Mucosa of rectum (tissue), 2 donors: ENCODE data around the gene ZDHHC7.
"Not testable (repeated sequence)": the region's sequence is repeated elsewhere in the genome, so short reads cannot be mapped to it uniquely, and the experiment has no call there.

Source experiments
- H3K27ac ChIP-seq, 2 donors: one replicate each; pipeline ENCODE4 v1.7.0; 2013; ENCODE audit warnings: inconsistent platforms in 2 of 2, low read depth in 2 of 2, low read length in 2 of 2
- H3K27me3 ChIP-seq, 2 donors: one replicate each; pipeline ENCODE4 v1.7.0; 2013; ENCODE audit warnings: low read length in 2 of 2; ENCODE audit not compliant: control insufficient read depth in 2 of 2, insufficient read depth in 2 of 2
- H3K36me3 ChIP-seq, 2 donors: one replicate each; pipeline ENCODE4 v1.7.0; 2013; ENCODE audit warnings: low read length in 2 of 2; ENCODE audit not compliant: control insufficient read depth in 2 of 2, insufficient read depth in 2 of 2
- H3K4me1 ChIP-seq, 2 donors: one replicate each; pipeline ENCODE4 v1.7.0; 2013; ENCODE audit warnings: low read length in 2 of 2, mild to moderate bottlenecking in 1 of 2; ENCODE audit not compliant: control insufficient read depth in 2 of 2, insufficient read depth in 2 of 2
- H3K4me3 ChIP-seq, 2 donors: one replicate each; pipeline ENCODE4 v1.7.0; 2013; ENCODE audit warnings: low read length in 2 of 2
- H3K9ac ChIP-seq, 2 donors: one replicate each; pipeline ENCODE4 v1.7.0; 2013; ENCODE audit warnings: low read length in 2 of 2, low read depth in 1 of 2, mild to moderate bottlenecking in 1 of 2
- H3K9me3 ChIP-seq, 2 donors: one replicate each; pipeline ENCODE4 v1.7.0; 2013; ENCODE audit warnings: low read length in 2 of 2; ENCODE audit not compliant: control insufficient read depth in 2 of 2
- donor health status: healthy.
- donor health status: Normal muscosa, but diverticular disease.

ZDHHC7 gene

GRCh38 chr16:85010931-85011845, at the start of gene ZDHHC7:
ZDHHC7 (minus strand) TSS chr16:85011535; CDS start chr16:84990618, 20,917 bp downstream.
- H3K4me1 ChIP-seq = peaks cover 16 to 28% of the 10 kb centered on the region in 2 donors
- H3K27me3 ChIP-seq = no peaks in the 10 kb centered on the region
- H3K9ac ChIP-seq = peak within 1 kb of the TSS; percentile 94 to 98
- peak within 1 kb of the TSS; percentile 97 to 98 for H3K27ac ChIP-seq
- no peaks in the 10 kb centered on the region for H3K9me3 ChIP-seq
- H3K4me3 ChIP-seq = peak within 1 kb of the TSS; percentile 96 to 97
- H3K36me3 ChIP-seq = peaks cover 0 to 6% of the 10 kb centered on the region in 2 donors

GRCh38 chr16:85058909-85059308, 47.6 kb upstream of the ZDHHC7 start:
- H3K27me3 ChIP-seq = no peaks in the 10 kb centered on the region
- H3K9ac ChIP-seq = no peak overlapping the region
- H3K9me3 ChIP-seq = no peaks in the 10 kb centered on the region
- H3K4me1 ChIP-seq = peaks cover 22 to 27% of the 10 kb centered on the region in 2 donors
- H3K27ac ChIP-seq = no peak overlapping the region
- H3K36me3 ChIP-seq = peaks cover 0 to 3% of the 10 kb centered on the region in 2 donors
- H3K4me3 ChIP-seq = no peak overlapping the region

- H3K4me3 ChIP-seq = no peak overlapping the region
- no peak overlapping the region for H3K9ac ChIP-seq
- H3K27me3 ChIP-seq = no peaks in the 10 kb centered on the region
- H3K27ac ChIP-seq = no peak overlapping the region
- peaks cover 0 to 3% of the 10 kb centered on the region in 2 donors for H3K36me3 ChIP-seq
- no peaks in the 10 kb centered on the region for H3K9me3 ChIP-seq
- peaks cover 22 to 27% of the 10 kb centered on the region in 2 donors for H3K4me1 ChIP-seq
Measured at GRCh38 chr16:85057948-85058347, 46.6 kb upstream of the ZDHHC7 start.

- Histone ChIP-seq H3K27ac (no peak overlapping the region), H3K9ac (no peak overlapping the region), H3K9me3 (no peaks in the 10 kb centered on the region), H3K27me3 (no peaks in the 10 kb centered on the region), H3K4me3 (no peak overlapping the region), H3K36me3 (peaks cover 0 to 3% of the 10 kb centered on the region in 2 donors), H3K4me1 (peaks cover 22 to 27% of the 10 kb centered on the region in 2 donors)
Measured at GRCh38 chr16:85057212-85057889, 46.0 kb upstream of the ZDHHC7 start.

GRCh38 chr16:85056211-85056748, 44.9 kb upstream of the ZDHHC7 start:
- Histone ChIP-seq H3K4me1 (peaks cover 25 to 29% of the 10 kb centered on the region in 2 donors), H3K9me3 (no peaks in the 10 kb centered on the region), H3K4me3 (peak overlapping the region; percentile 48 to 63), H3K27ac (peak overlapping the region; percentile 67 to 77), H3K36me3 (peaks cover 0 to 3% of the 10 kb centered on the region in 2 donors), H3K9ac (peak overlapping the region in 1 of 2 donors; percentile 53), H3K27me3 (no peaks in the 10 kb centered on the region)

GRCh38 chr16:85055493-85056210, 44.3 kb upstream of the ZDHHC7 start:
- Histone ChIP-seq H3K4me1 (peaks cover 28 to 33% of the 10 kb centered on the region in 2 donors), H3K9me3 (no peaks in the 10 kb centered on the region), H3K27ac (peak overlapping the region; percentile 67 to 77), H3K4me3 (peak overlapping the region; percentile 48 to 63), H3K27me3 (no peaks in the 10 kb centered on the region), H3K9ac (peak overlapping the region in 1 of 2 donors; percentile 53), H3K36me3 (peaks cover 0 to 3% of the 10 kb centered on the region in 2 donors)

- Histone ChIP-seq H3K36me3 (peaks cover 0 to 3% of the 10 kb centered on the region in 2 donors), H3K27me3 (no peaks in the 10 kb centered on the region), H3K9ac (peak overlapping the region in 1 of 2 donors; percentile 49), H3K4me3 (peak overlapping the region; percentile 48 to 63), H3K27ac (peak overlapping the region; percentile 67 to 77), H3K9me3 (no peaks in the 10 kb centered on the region), H3K4me1 (peaks cover 31 to 36% of the 10 kb centered on the region in 2 donors)
Measured at GRCh38 chr16:85054948-85055492, 43.7 kb upstream of the ZDHHC7 start.

- Histone ChIP-seq H3K27ac (peak overlapping the region; percentile 67 to 77), H3K4me1 (peaks cover 36 to 40% of the 10 kb centered on the region in 2 donors)
- not testable (repeated sequence) for H3K27me3 ChIP-seq, H3K9ac ChIP-seq, H3K4me3 ChIP-seq, H3K36me3 ChIP-seq, H3K9me3 ChIP-seq
Measured at GRCh38 chr16:85054321-85054720, 43.0 kb upstream of the ZDHHC7 start.

GRCh38 chr16:85052536-85052935, 41.2 kb upstream of the ZDHHC7 start:
- Histone ChIP-seq H3K9me3 (no peaks in the 10 kb centered on the region), H3K4me1 (peaks cover 49 to 53% of the 10 kb centered on the region in 2 donors), H3K36me3 (no peaks in the 10 kb centered on the region), H3K9ac (no peak overlapping the region), H3K4me3 (no peak overlapping the region), H3K27me3 (no peaks in the 10 kb centered on the region), H3K27ac (no peak overlapping the region)
